ENCODE measurements around the gene SRPRB. TPM values are rescaled to one million over a fixed set of nuclear protein-coding genes. Genes with fewer than 3 reads are reported as not detected.

Gene SRPRB
- total RNA-seq, 1 experiment from 2014 or later: 54.8 TPM

- no peaks in the 10 kb centered on the region for H3K27me3 Mint-ChIP-seq (ENCODE audit: low read depth)
- Histone ChIP-seq H3K79me2 (ENCODE audit: insufficient read depth, low read length) (no peaks in the 10 kb centered on the region), H3K79me1 (ENCODE audit: insufficient read depth, low read depth, low read length, poor library complexity, severe bottlenecking) (no peaks in the 10 kb centered on the region), H2BK15ac (ENCODE audit: low read depth, low read length) (no peak overlapping the region), H3T11ph (ENCODE audit: low read length) (no peak overlapping the region), H3K14ac (ENCODE audit: insufficient read depth, low read length) (no peak overlapping the region; the same call in 1 of the 2 replicates), H2AK5ac (ENCODE audit: insufficient read length, low read length) (no peak overlapping the region), H2BK120ac (ENCODE audit: low read depth, low read length, poor library complexity, severe bottlenecking) (no peak overlapping the region), H3K27ac (ENCODE audit: insufficient read length, low read depth, low read length) (no peak overlapping the region), H3K18ac (ENCODE audit: insufficient read length, low read depth, low read length) (no peak overlapping the region), H3K23me2 (ENCODE audit: insufficient read length, low read depth, low read length, poor library complexity, severe bottlenecking) (no peaks in the 10 kb centered on the region), H2BK20ac (ENCODE audit: low read depth, low read length, poor library complexity, severe bottlenecking) (no peak overlapping the region), H3K56ac (ENCODE audit: insufficient read length, low read depth, low read length) (no peak overlapping the region), H3K23ac (ENCODE audit: insufficient read length, low read depth, low read length) (no peak overlapping the region), H3K4ac (ENCODE audit: low read depth, low read length) (no peak overlapping the region), H4K91ac (ENCODE audit: insufficient read length, low read depth, low read length) (no peak overlapping the region), H2AFZ (ENCODE audit: low read length) (no peak overlapping the region), H3K27me3 (ENCODE audit: insufficient read depth, low read length) (no peaks in the 10 kb centered on the region), H3K9me3 (ENCODE audit: control insufficient read depth, low read depth, low read length) (no peaks in the 10 kb centered on the region), H4K5ac (ENCODE audit: insufficient read length, low read depth, low read length) (no peak overlapping the region), H3K9ac (ENCODE audit: extremely low read depth, insufficient read length, low read length) (no peak overlapping the region), H2BK5ac (ENCODE audit: insufficient read length, low read length) (no peak overlapping the region), H4K8ac (replicated peaks; ENCODE audit: insufficient read length, low read depth, low read length) (no peak overlapping the region), H3K4me1 (ENCODE audit: insufficient read depth, low read length) (peaks cover 2% of the 10 kb centered on the region; the same call in 1 of the 2 replicates), H3K4me2 (ENCODE audit: insufficient read depth, insufficient read length, low read length) (no peak overlapping the region), H4K20me1 (ENCODE audit: control insufficient read depth, insufficient read depth, insufficient read length) (no peaks in the 10 kb centered on the region), H2BK12ac (ENCODE audit: insufficient read length, low read depth, low read length) (no peak overlapping the region)
- peak overlapping the region in 1 of 3 experiments; percentile 4; a peak in 2 of 7 replicates for H3K27ac Mint-ChIP-seq
- peaks cover 15 to 19% of the 10 kb centered on the region in 2 experiments for H3K4me1 Mint-ChIP-seq
- no peak for DNase-seq
- H3K4me3 Mint-ChIP-seq: no peak overlapping the region
- no peaks in the 10 kb centered on the region for H3K9me3 Mint-ChIP-seq
- no peak for TF ChIP-seq CTCF (conservative IDR thresholded peaks at IDR 0.05)
- WGBS (ENCODE audit: extremely low coverage, insufficient read length, low lambda C conversion rate): no CpG with 5 or more reads among the region's 5 CpGs
- no peaks in the 10 kb centered on the region; a peak in 1 of 7 replicates for H3K36me3 Mint-ChIP-seq (ENCODE audit: insufficient read depth in 1 of 3, low read depth in 3 of 3)
Measured at GRCh38 chr3:133851266-133851906, 45.8 kb downstream of the SRPRB start.
